ENCODE results near the gene PLCG1.

PLCG1 gene

GRCh38 chr20:41165001-41165882 is 27.9 kb downstream of the PLCG1 start:
- Histone ChIP-seq H3K18ac (ENCODE audit: low read length) (no peak overlapping the region), H3K56ac (ENCODE audit: low read length) (no peak overlapping the region), H2BK15ac (replicated peaks; ENCODE audit: low read depth) (no peak overlapping the region), H3K4ac (ENCODE audit: low read depth, low read length) (no peak overlapping the region), H4K5ac (ENCODE audit: low read length) (no peak overlapping the region), H3K4me3 (ENCODE audit: low read length) (no peak overlapping the region), H3K27me3 (ENCODE audit: insufficient read depth, low read length, poor library complexity) (no peaks in the 10 kb centered on the region), H2BK120ac (ENCODE audit: low read depth, low read length) (no peak overlapping the region), H4K8ac (ENCODE audit: low read depth, low read length) (no peak overlapping the region), H3K27ac (ENCODE audit: low read depth, low read length) (no peak overlapping the region), H3K23ac (ENCODE audit: low read length) (no peak overlapping the region), H2BK5ac (ENCODE audit: low read length) (no peak overlapping the region), H3K9ac (ENCODE audit: low read length) (no peak overlapping the region), H3K79me2 (ENCODE audit: control insufficient read depth, insufficient read depth, low read length) (peaks cover 3% of the 10 kb centered on the region), H3K4me2 (ENCODE audit: low read length) (no peak overlapping the region), H3K79me1 (ENCODE audit: low read length) (peaks cover 9% of the 10 kb centered on the region), H2AK5ac (ENCODE audit: low read length) (no peak overlapping the region), H3K4me1 (ENCODE audit: control insufficient read depth, low read depth, low read length) (no peaks in the 10 kb centered on the region), H3K36me3 (ENCODE audit: control insufficient read depth, insufficient read depth, low read length) (peaks cover 55% of the 10 kb centered on the region)
- WGBS (ENCODE audit: extremely low coverage, insufficient coverage, low lambda C conversion rate) = no CpG with 5 or more reads among the region's 24 CpGs
- no peak for DNase-seq

- Histone ChIP-seq H3K79me1 (ENCODE audit: low read length) (no peaks in the 10 kb centered on the region), H3K23ac (ENCODE audit: low read length) (no peak overlapping the region), H3K79me2 (ENCODE audit: control insufficient read depth, insufficient read depth, low read length) (no peaks in the 10 kb centered on the region), H3K18ac (ENCODE audit: low read length) (no peak overlapping the region), H3K9ac (ENCODE audit: low read length) (no peak overlapping the region), H3K27me3 (ENCODE audit: insufficient read depth, low read length, poor library complexity) (no peaks in the 10 kb centered on the region), H3K4me2 (ENCODE audit: low read length) (no peak overlapping the region), H2BK120ac (ENCODE audit: low read depth, low read length) (no peak overlapping the region), H3K4me1 (ENCODE audit: control insufficient read depth, low read depth, low read length) (no peaks in the 10 kb centered on the region), H4K8ac (ENCODE audit: low read depth, low read length) (no peak overlapping the region), H3K4me3 (ENCODE audit: low read length) (no peak overlapping the region), H4K5ac (ENCODE audit: low read length) (no peak overlapping the region), H2BK15ac (replicated peaks; ENCODE audit: low read depth) (no peak overlapping the region), H3K36me3 (ENCODE audit: control insufficient read depth, insufficient read depth, low read length) (peaks cover 59% of the 10 kb centered on the region), H2BK5ac (ENCODE audit: low read length) (no peak overlapping the region), H2AK5ac (ENCODE audit: low read length) (no peak overlapping the region), H3K56ac (ENCODE audit: low read length) (no peak overlapping the region), H3K27ac (ENCODE audit: low read depth, low read length) (no peak overlapping the region), H3K4ac (ENCODE audit: low read depth, low read length) (no peak overlapping the region)
- DNase-seq = no peak
- no CpG with 5 or more reads among the region's 27 CpGs for WGBS (ENCODE audit: extremely low coverage, insufficient coverage, low lambda C conversion rate)
Observed at GRCh38 chr20:41166201-41167117, 29.1 kb downstream of the PLCG1 start.

- peaks cover 63% of the 10 kb centered on the region for H3K36me3 ChIP-seq (ENCODE audit: control insufficient read depth, insufficient read depth, low read length)
- H2AK5ac ChIP-seq (ENCODE audit: low read length) = no peak overlapping the region
- H4K5ac ChIP-seq (ENCODE audit: low read length) = no peak overlapping the region
- no peak for DNase-seq
- no peak overlapping the region for H3K56ac ChIP-seq (ENCODE audit: low read length)
- no peak overlapping the region for H3K4ac ChIP-seq (ENCODE audit: low read depth, low read length)
- no peak overlapping the region for H3K27ac ChIP-seq (ENCODE audit: low read depth, low read length)
- no peak overlapping the region for H2BK15ac ChIP-seq (replicated peaks; ENCODE audit: low read depth)
- no CpG with 5 or more reads among the region's 3 CpGs for WGBS (ENCODE audit: extremely low coverage, insufficient coverage, low lambda C conversion rate)
- H3K79me2 ChIP-seq (ENCODE audit: control insufficient read depth, insufficient read depth, low read length) = no peaks in the 10 kb centered on the region
- no peaks in the 10 kb centered on the region for H3K4me1 ChIP-seq (ENCODE audit: control insufficient read depth, low read depth, low read length)
- H3K79me1 ChIP-seq (ENCODE audit: low read length) = no peaks in the 10 kb centered on the region
- H3K4me3 ChIP-seq (ENCODE audit: low read length) = no peak overlapping the region
- no peak overlapping the region for H2BK120ac ChIP-seq (ENCODE audit: low read depth, low read length)
- no peak overlapping the region for H4K8ac ChIP-seq (ENCODE audit: low read depth, low read length)
- H3K23ac ChIP-seq (ENCODE audit: low read length) = no peak overlapping the region
- no peak overlapping the region for H3K18ac ChIP-seq (ENCODE audit: low read length)
- H2BK5ac ChIP-seq (ENCODE audit: low read length) = no peak overlapping the region
- H3K4me2 ChIP-seq (ENCODE audit: low read length) = no peak overlapping the region
- H3K9ac ChIP-seq (ENCODE audit: low read length) = no peak overlapping the region
- no peaks in the 10 kb centered on the region for H3K27me3 ChIP-seq (ENCODE audit: insufficient read depth, low read length, poor library complexity)
Observed at GRCh38 chr20:41167118-41167470, 29.8 kb downstream of the PLCG1 start.

GRCh38 chr20:41167481-41168253 is 30.3 kb downstream of the PLCG1 start:
- Histone ChIP-seq H3K9ac (ENCODE audit: low read length) (no peak overlapping the region), H3K79me2 (ENCODE audit: control insufficient read depth, insufficient read depth, low read length) (no peaks in the 10 kb centered on the region), H2AK5ac (ENCODE audit: low read length) (no peak overlapping the region), H3K56ac (ENCODE audit: low read length) (no peak overlapping the region), H3K4me3 (ENCODE audit: low read length) (no peak overlapping the region), H3K27ac (ENCODE audit: low read depth, low read length) (no peak overlapping the region), H2BK15ac (replicated peaks; ENCODE audit: low read depth) (no peak overlapping the region), H2BK120ac (ENCODE audit: low read depth, low read length) (no peak overlapping the region), H3K23ac (ENCODE audit: low read length) (no peak overlapping the region), H3K18ac (ENCODE audit: low read length) (no peak overlapping the region), H3K36me3 (ENCODE audit: control insufficient read depth, insufficient read depth, low read length) (peaks cover 64% of the 10 kb centered on the region), H3K4me2 (ENCODE audit: low read length) (no peak overlapping the region), H2BK5ac (ENCODE audit: low read length) (no peak overlapping the region), H3K79me1 (ENCODE audit: low read length) (no peaks in the 10 kb centered on the region), H3K4ac (ENCODE audit: low read depth, low read length) (no peak overlapping the region), H3K4me1 (ENCODE audit: control insufficient read depth, low read depth, low read length) (no peaks in the 10 kb centered on the region), H4K5ac (ENCODE audit: low read length) (no peak overlapping the region), H3K27me3 (ENCODE audit: insufficient read depth, low read length, poor library complexity) (no peaks in the 10 kb centered on the region), H4K8ac (ENCODE audit: low read depth, low read length) (no peak overlapping the region)
- no peak for DNase-seq
- no CpG with 5 or more reads among the region's 11 CpGs for WGBS (ENCODE audit: extremely low coverage, insufficient coverage, low lambda C conversion rate)

- Histone ChIP-seq H3K9ac (ENCODE audit: low read length) (no peak overlapping the region), H3K4ac (ENCODE audit: low read depth, low read length) (no peak overlapping the region), H3K4me1 (ENCODE audit: control insufficient read depth, low read depth, low read length) (no peaks in the 10 kb centered on the region), H3K56ac (ENCODE audit: low read length) (no peak overlapping the region), H3K4me2 (ENCODE audit: low read length) (no peak overlapping the region), H3K18ac (ENCODE audit: low read length) (no peak overlapping the region), H3K79me2 (ENCODE audit: control insufficient read depth, insufficient read depth, low read length) (no peaks in the 10 kb centered on the region), H3K79me1 (ENCODE audit: low read length) (peaks cover under 1% of the 10 kb centered on the region), H2BK120ac (ENCODE audit: low read depth, low read length) (no peak overlapping the region), H2AK5ac (ENCODE audit: low read length) (no peak overlapping the region), H2BK5ac (ENCODE audit: low read length) (no peak overlapping the region), H4K5ac (ENCODE audit: low read length) (no peak overlapping the region), H3K36me3 (ENCODE audit: control insufficient read depth, insufficient read depth, low read length) (peaks cover 57% of the 10 kb centered on the region), H4K8ac (ENCODE audit: low read depth, low read length) (no peak overlapping the region), H3K27me3 (ENCODE audit: insufficient read depth, low read length, poor library complexity) (no peaks in the 10 kb centered on the region), H3K4me3 (ENCODE audit: low read length) (no peak overlapping the region), H3K27ac (ENCODE audit: low read depth, low read length) (no peak overlapping the region), H3K23ac (ENCODE audit: low read length) (no peak overlapping the region), H2BK15ac (replicated peaks; ENCODE audit: low read depth) (no peak overlapping the region)
- WGBS (ENCODE audit: extremely low coverage, insufficient coverage, low lambda C conversion rate) = no CpG with 5 or more reads among the region's 10 CpGs
- DNase-seq = no peak
Observed at GRCh38 chr20:41168281-41169161, 31.2 kb downstream of the PLCG1 start.
